WERI-Rb-1 (cell line): ENCODE results near the gene RANBP17.
"Not testable (repeated sequence)": the region's sequence is repeated elsewhere in the genome, so short reads cannot be mapped to it uniquely, and the experiment has no call there.

ENCODE experiments used
- DNase-seq: peaks from one replicate; pipeline ENCODE4 v3.0.0-alpha.2; 2020
- H3K27ac ChIP-seq: fragments of 250-450 bp; sonication (Bioruptor Pico); 2 replicates; pipeline ENCODE4 v1.5.1; 2020; ENCODE audit warnings: mild to moderate bottlenecking, moderate library complexity
- H3K27me3 ChIP-seq: fragments of 250-450 bp; sonication (Bioruptor Pico); 2 replicates; pipeline ENCODE4 v1.5.1; 2021; ENCODE audit warnings: mild to moderate bottlenecking, low read depth, moderate library complexity; ENCODE audit not compliant: insufficient read depth, severe bottlenecking
- H3K36me3 ChIP-seq: fragments of 250-450 bp; sonication (Bioruptor Pico); 2 replicates; pipeline ENCODE4 v1.5.1; 2020; ENCODE audit warnings: mild to moderate bottlenecking, moderate library complexity
- H3K4me3 ChIP-seq: 2 replicates; pipeline ENCODE4 v1.5.1; 2011; ENCODE audit warnings: low read depth, mild to moderate bottlenecking, control low read depth, low read length
- H3K9me3 ChIP-seq: fragments of 250-450 bp; sonication (Bioruptor Pico); 2 replicates; pipeline ENCODE4 v1.5.1; 2021; ENCODE audit warnings: mild to moderate bottlenecking, moderate library complexity; ENCODE audit not compliant: severe bottlenecking
- CTCF ChIP-seq: IDR thresholded peaks from 2 replicates; pipeline ENCODE4 v1.5.1; 2011; ENCODE audit warnings: low read depth, mild to moderate bottlenecking, control low read depth, inconsistent platforms, low read length

Gene RANBP17

GRCh38 chr5:171029401-171029800 lies 167.6 kb downstream of the RANBP17 start:
- H3K27me3 ChIP-seq: no peaks in the 10 kb centered on the region
- H3K4me3 ChIP-seq: no peak overlapping the region
- H3K36me3 ChIP-seq: no peaks in the 10 kb centered on the region
- TF ChIP-seq CTCF: no peak
- H3K9me3 ChIP-seq: no peaks in the 10 kb centered on the region
- DNase-seq: no peak
- H3K27ac ChIP-seq: no peak overlapping the region

DNA sequence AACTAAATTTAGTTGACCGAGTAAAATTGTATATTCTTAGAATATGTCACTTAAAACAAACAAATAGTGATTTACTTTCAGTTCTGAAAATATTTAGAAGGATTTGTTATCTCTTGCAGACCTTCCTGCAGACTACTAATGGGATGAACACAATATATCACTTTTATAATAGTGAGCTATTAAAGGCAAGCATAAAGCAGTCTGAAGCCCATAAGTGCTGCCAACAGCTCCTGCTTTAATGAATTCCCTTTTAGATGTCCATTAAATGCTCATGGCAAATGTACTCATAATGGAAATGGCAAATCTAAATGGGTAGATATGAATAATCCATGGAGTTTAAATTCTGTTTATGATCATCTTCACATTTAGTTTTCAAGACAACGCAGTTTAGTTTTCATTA lies 170.2 kb downstream of the RANBP17 start:
- TF ChIP-seq CTCF: no peak
- DNase-seq: no peak
- no peak overlapping the region for H3K4me3 ChIP-seq
- no peaks in the 10 kb centered on the region for H3K9me3 ChIP-seq
- H3K36me3 ChIP-seq: no peaks in the 10 kb centered on the region
- no peaks in the 10 kb centered on the region for H3K27me3 ChIP-seq
- no peak overlapping the region for H3K27ac ChIP-seq

DNA sequence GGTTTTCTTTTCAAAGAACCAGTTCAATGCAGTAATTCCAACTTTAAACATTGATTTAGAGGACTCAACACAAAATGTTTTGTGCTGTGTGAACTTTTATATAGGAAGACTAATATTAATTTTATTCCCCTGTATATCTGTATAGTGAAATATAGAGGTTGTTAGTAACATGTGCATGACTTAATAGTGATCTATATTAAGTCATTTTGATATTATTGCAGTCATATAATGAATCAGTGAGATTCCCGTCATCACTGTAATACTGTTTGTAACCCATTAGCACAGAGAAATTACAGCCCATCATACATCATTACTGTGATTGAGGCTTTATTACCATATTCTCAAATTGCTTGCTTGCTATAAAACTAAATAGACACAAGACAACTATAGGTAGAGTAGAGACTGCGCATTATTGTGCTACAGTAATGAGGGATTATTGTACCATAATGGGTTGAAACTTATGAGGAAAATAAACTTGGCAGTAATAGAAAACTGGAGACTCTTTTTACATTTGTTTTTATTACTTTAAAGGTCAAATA lies 170.7 kb downstream of the RANBP17 start:
- no peak for DNase-seq
- H3K27ac ChIP-seq: no peak overlapping the region
- no peak for TF ChIP-seq CTCF
- no peak overlapping the region for H3K4me3 ChIP-seq
- no peaks in the 10 kb centered on the region for H3K27me3 ChIP-seq
- H3K36me3 ChIP-seq: no peaks in the 10 kb centered on the region
- no peaks in the 10 kb centered on the region for H3K9me3 ChIP-seq

- not testable (repeated sequence) for H3K4me3 ChIP-seq, H3K36me3 ChIP-seq, DNase-seq, H3K27ac ChIP-seq, H3K9me3 ChIP-seq, H3K27me3 ChIP-seq
These were observed 180.1 kb downstream of the RANBP17 start for GRCh38 chr5:171041893-171042292.

GRCh38 chr5:171050916-171051315 lies 189.1 kb downstream of the RANBP17 start:
- no peak for TF ChIP-seq CTCF
- DNase-seq: no peak
- Histone ChIP-seq H3K9me3 (no peaks in the 10 kb centered on the region), H3K4me3 (no peak overlapping the region), H3K27me3 (no peaks in the 10 kb centered on the region), H3K27ac (no peak overlapping the region), H3K36me3 (no peaks in the 10 kb centered on the region)

GRCh38 chr5:171055875-171056454 lies 194.1 kb downstream of the RANBP17 start:
- DNase-seq: no peak
- TF ChIP-seq CTCF: no peak

More at GRCh38 chr5:171055875-171056454, 194.1 kb downstream of the RANBP17 start:
- Histone ChIP-seq H3K27me3 (no peaks in the 10 kb centered on the region), H3K9me3 (peaks cover 7% of the 10 kb centered on the region), H3K27ac (no peak overlapping the region), H3K4me3 (no peak overlapping the region), H3K36me3 (no peaks in the 10 kb centered on the region)
